ENCODE measurements around the gene ARVCF. TPM values are rescaled to one million over a fixed set of nuclear protein-coding genes. Genes with fewer than 3 reads are reported as not detected.

ARVCF gene
- total and polyA plus RNA-seq, 2 experiments from 2014 or later = 15.6 to 122 TPM

GRCh38 chr22:19937616-19938473 is 78.8 kb downstream of the ARVCF start:
- peaks cover 21% of the 10 kb centered on the region for H3K36me3 Mint-ChIP-seq (ENCODE audit: low read depth)

More at GRCh38 chr22:19937616-19938473, 78.8 kb downstream of the ARVCF start:
- Histone ChIP-seq H3K4me1 (ENCODE audit: insufficient read depth) (peaks cover 5% of the 10 kb centered on the region), H3K27ac (ENCODE audit: low read depth) (no peak overlapping the region), H3K9me2 (ENCODE audit: insufficient read depth) (peaks cover 3% of the 10 kb centered on the region; the same call in 1 of the 2 replicates), H3K4me3 (no peak overlapping the region), H3K36me3 (ENCODE audit: insufficient read depth) (peaks cover 2% of the 10 kb centered on the region; the same call in 1 of the 2 replicates), H2AFZ (no peak overlapping the region), H3K27me3 (ENCODE audit: insufficient read depth) (no peaks in the 10 kb centered on the region), H4K20me1 (replicated peaks; ENCODE audit: insufficient read depth) (no peaks in the 10 kb centered on the region), H3K4me2 (no peak overlapping the region), H3F3A (replicated peaks; ENCODE audit: low read depth) (0 out of 2 replicates have a peak, but pooled peaks cover 4% of the 10 kb centered on the region), H3K79me2 (replicated peaks; ENCODE audit: insufficient read depth) (no peaks in the 10 kb centered on the region)
- Mint-ChIP-seq H3K9me3 (peaks cover 19% of the 10 kb centered on the region), H3K27ac (no peak overlapping the region), H3K4me1 (peaks cover 9% of the 10 kb centered on the region; the same call in 2 of the 3 replicates), H3K27me3 (ENCODE audit: insufficient read depth, low read depth, poor library complexity) (peaks cover 9% of the 10 kb centered on the region), H3K4me3 (no peak overlapping the region)
- TF ChIP-seq ZNF331 (CRISPR knock-in tag; IDR thresholded peaks at IDR 0.05; ENCODE audit: low read depth) (no peak), NANOG (IDR thresholded peaks at IDR 0.05; ENCODE audit: borderline replicate concordance) (no peak), CREB1 (CRISPR knock-in tag; IDR thresholded peaks at IDR 0.05; ENCODE audit: low read depth) (no peak), EZH2phosphoT487 (IDR thresholded peaks at IDR 0.05; ENCODE audit: unreplicated experiment) (no peak), ZNF114 (CRISPR knock-in tag; IDR thresholded peaks at IDR 0.05) (no peak), ETS1 (IDR thresholded peaks at IDR 0.05) (no peak), CTCF (conservative IDR thresholded peaks at IDR 0.05; ENCODE audit: low read depth in 2 of 2) (no peak), EZH2 (IDR thresholded peaks at IDR 0.05; ENCODE audit: low read depth, unreplicated experiment) (no peak), POLR2AphosphoS5 (IDR thresholded peaks at IDR 0.05; ENCODE audit: low read depth) (no peak), STAT1 (IDR thresholded peaks at IDR 0.05; ENCODE audit: unreplicated experiment) (no peak), JUNB (IDR thresholded peaks at IDR 0.05; ENCODE audit: unreplicated experiment) (no peak)
- TF ChIP-seq, protein P1, sequence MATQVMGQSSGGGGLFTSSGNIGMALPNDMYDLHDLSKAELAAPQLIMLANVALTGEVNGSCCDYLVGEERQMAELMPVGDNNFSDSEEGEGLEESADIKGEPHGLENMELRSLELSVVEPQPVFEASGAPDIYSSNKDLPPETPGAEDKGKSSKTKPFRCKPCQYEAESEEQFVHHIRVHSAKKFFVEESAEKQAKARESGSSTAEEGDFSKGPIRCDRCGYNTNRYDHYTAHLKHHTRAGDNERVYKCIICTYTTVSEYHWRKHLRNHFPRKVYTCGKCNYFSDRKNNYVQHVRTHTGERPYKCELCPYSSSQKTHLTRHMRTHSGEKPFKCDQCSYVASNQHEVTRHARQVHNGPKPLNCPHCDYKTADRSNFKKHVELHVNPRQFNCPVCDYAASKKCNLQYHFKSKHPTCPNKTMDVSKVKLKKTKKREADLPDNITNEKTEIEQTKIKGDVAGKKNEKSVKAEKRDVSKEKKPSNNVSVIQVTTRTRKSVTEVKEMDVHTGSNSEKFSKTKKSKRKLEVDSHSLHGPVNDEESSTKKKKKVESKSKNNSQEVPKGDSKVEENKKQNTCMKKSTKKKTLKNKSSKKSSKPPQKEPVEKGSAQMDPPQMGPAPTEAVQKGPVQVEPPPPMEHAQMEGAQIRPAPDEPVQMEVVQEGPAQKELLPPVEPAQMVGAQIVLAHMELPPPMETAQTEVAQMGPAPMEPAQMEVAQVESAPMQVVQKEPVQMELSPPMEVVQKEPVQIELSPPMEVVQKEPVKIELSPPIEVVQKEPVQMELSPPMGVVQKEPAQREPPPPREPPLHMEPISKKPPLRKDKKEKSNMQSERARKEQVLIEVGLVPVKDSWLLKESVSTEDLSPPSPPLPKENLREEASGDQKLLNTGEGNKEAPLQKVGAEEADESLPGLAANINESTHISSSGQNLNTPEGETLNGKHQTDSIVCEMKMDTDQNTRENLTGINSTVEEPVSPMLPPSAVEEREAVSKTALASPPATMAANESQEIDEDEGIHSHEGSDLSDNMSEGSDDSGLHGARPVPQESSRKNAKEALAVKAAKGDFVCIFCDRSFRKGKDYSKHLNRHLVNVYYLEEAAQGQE (IDR thresholded peaks at IDR 0.05; ENCODE audit: unreplicated experiment) = no peak
- TF ChIP-seq, protein P2, sequence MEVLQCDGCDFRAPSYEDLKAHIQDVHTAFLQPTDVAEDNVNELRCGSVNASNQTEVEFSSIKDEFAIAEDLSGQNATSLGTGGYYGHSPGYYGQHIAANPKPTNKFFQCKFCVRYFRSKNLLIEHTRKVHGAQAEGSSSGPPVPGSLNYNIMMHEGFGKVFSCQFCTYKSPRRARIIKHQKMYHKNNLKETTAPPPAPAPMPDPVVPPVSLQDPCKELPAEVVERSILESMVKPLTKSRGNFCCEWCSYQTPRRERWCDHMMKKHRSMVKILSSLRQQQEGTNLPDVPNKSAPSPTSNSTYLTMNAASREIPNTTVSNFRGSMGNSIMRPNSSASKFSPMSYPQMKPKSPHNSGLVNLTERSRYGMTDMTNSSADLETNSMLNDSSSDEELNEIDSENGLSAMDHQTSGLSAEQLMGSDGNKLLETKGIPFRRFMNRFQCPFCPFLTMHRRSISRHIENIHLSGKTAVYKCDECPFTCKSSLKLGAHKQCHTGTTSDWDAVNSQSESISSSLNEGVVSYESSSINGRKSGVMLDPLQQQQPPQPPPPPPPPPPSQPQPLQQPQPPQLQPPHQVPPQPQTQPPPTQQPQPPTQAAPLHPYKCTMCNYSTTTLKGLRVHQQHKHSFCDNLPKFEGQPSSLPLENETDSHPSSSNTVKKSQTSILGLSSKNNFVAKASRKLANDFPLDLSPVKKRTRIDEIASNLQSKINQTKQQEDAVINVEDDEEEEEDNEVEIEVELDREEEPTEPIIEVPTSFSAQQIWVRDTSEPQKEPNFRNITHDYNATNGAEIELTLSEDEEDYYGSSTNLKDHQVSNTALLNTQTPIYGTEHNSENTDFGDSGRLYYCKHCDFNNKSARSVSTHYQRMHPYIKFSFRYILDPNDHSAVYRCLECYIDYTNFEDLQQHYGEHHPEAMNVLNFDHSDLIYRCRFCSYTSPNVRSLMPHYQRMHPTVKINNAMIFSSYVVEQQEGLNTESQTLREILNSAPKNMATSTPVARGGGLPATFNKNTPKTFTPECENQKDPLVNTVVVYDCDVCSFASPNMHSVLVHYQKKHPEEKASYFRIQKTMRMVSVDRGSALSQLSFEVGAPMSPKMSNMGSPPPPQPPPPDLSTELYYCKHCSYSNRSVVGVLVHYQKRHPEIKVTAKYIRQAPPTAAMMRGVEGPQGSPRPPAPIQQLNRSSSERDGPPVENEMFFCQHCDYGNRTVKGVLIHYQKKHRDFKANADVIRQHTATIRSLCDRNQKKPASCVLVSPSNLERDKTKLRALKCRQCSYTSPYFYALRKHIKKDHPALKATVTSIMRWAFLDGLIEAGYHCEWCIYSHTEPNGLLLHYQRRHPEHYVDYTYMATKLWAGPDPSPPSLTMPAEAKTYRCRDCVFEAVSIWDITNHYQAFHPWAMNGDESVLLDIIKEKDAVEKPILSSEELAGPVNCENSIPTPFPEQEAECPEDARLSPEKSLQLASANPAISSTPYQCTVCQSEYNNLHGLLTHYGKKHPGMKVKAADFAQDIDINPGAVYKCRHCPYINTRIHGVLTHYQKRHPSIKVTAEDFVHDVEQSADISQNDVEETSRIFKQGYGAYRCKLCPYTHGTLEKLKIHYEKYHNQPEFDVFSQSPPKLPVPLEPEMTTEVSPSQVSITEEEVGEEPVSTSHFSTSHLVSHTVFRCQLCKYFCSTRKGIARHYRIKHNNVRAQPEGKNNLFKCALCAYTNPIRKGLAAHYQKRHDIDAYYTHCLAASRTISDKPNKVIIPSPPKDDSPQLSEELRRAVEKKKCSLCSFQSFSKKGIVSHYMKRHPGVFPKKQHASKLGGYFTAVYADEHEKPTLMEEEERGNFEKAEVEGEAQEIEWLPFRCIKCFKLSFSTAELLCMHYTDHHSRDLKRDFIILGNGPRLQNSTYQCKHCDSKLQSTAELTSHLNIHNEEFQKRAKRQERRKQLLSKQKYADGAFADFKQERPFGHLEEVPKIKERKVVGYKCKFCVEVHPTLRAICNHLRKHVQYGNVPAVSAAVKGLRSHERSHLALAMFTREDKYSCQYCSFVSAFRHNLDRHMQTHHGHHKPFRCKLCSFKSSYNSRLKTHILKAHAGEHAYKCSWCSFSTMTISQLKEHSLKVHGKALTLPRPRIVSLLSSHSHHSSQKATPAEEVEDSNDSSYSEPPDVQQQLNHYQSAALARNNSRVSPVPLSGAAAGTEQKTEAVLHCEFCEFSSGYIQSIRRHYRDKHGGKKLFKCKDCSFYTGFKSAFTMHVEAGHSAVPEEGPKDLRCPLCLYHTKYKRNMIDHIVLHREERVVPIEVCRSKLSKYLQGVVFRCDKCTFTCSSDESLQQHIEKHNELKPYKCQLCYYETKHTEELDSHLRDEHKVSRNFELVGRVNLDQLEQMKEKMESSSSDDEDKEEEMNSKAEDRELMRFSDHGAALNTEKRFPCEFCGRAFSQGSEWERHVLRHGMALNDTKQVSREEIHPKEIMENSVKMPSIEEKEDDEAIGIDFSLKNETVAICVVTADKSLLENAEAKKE (CRISPR knock-in tag; IDR thresholded peaks at IDR 0.05) = no peak
- DNase-seq (ENCODE audit: low spot score) (no peak), ATAC-seq (no peak)
